ENCODE data around the gene D2HGDH.
A peak's percentile ranks its signal among the peaks of the same experiment; 100 is the strongest.

Gene D2HGDH

GRCh38 chr2:241695651-241696050 lies 38.8 kb upstream of the D2HGDH start:
- TF ChIP-seq CTCF (IDR thresholded peaks at IDR 0.05; ENCODE audit: low read depth, low read length): no peak
- in situ Hi-C loops (cut with HindIII; ENCODE audit: low sequenced_read_pairs): no loop called here
- DNase-seq (ENCODE audit: low read depth, low spot score): no peak

DNA sequence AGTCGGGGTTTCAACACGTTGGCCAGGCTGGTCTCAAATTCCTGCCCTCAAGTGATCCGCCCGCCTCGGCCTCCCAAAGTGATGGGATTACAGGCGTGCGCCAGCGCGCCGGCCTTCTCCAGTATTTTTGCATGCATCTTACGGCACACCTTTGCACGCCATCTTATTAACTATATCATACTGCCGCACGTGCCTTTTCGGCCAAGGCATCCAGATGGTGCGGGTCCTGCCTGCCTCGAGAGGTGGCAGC lies 33.4 kb upstream of the D2HGDH start:
- in situ Hi-C loops (cut with HindIII; ENCODE audit: low sequenced_read_pairs): no loop called here
- H3K4me3 ChIP-seq (ENCODE audit: low read depth, low read length): peak overlapping the region; percentile 57
- no peak for DNase-seq (ENCODE audit: low read depth, low spot score)
- peak; percentile 41 for TF ChIP-seq CTCF (IDR thresholded peaks at IDR 0.05; ENCODE audit: low read depth, low read length)

More at GRCh38 chr2:241695651-241696050, 38.8 kb upstream of the D2HGDH start:
- H3K4me3 ChIP-seq (ENCODE audit: low read depth, low read length): no peak overlapping the region

- in situ Hi-C loops (cut with HindIII; ENCODE audit: low sequenced_read_pairs): no loop called here
- H3K4me3 ChIP-seq (ENCODE audit: low read depth, low read length): peak within 1 kb of the TSS; percentile 77
- no peak for TF ChIP-seq CTCF (IDR thresholded peaks at IDR 0.05; ENCODE audit: low read depth, low read length)
- DNase-seq (ENCODE audit: low read depth, low spot score): peak; percentile 93
Observed at GRCh38 chr2:241701399-241702154, 32.9 kb upstream of the D2HGDH start, which contains the start of gene ING5. TSS of gene ING5 (plus strand) at chr2:241702039. CDS start at chr2:241702066, 27 bp downstream.

DNA sequence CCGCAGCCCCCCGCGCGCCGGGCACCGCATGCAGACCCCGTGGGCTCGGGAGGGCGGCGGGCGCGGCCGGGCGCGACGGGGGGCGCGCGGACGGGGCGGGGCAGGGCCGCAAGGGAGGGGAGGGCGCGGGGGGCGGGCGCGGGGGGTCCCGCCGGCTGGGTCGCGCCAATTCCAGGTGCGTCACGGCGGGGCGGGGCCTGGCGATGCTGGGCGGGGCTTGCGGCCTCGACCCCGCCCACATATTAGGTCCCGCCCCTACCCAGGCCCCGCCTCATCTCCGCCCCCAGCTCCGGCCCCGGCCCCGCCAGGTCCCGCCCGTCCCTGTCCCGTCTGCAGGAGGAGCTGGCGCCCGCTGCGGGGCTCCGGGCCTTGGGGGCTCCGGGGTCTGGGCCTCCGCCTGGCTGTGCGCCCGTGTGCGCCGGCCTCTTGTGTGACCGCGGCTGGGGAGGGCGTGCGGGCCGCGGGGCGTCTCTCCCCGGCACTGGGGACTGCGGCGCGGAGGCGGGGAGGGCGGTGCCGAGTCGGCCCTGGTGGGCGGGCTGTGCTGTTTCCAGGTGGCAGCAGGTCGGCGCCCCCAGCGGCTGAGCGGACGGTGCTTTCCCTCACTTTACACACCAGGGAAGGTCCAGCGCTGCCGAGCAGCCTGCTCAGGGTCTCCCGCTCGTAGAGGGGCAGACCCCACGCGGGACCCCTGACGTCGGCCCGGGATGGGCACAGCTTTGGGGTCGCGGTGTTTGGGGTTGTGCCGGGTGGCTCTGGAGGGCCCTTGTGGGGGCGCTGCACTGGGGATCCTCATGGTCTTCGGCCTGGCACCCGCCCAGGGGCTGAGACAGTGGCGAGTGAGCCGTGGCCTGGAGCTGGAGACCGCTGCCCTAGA lies 32.0 kb upstream of the D2HGDH start:
- DNase-seq (ENCODE audit: low read depth, low spot score): peak; percentile 77
- peak overlapping the region; percentile 77 for H3K4me3 ChIP-seq (ENCODE audit: low read depth, low read length)
- in situ Hi-C loops (cut with HindIII; ENCODE audit: low sequenced_read_pairs): no loop called here
- peak; percentile 14 for TF ChIP-seq CTCF (IDR thresholded peaks at IDR 0.05; ENCODE audit: low read depth, low read length)

GRCh38 chr2:241703032-241703604 lies 31.3 kb upstream of the D2HGDH start:
- H3K4me3 ChIP-seq (ENCODE audit: low read depth, low read length): peak overlapping the region; percentile 77
- peak; percentile 14 for DNase-seq (ENCODE audit: low read depth, low spot score)
- in situ Hi-C loops (cut with HindIII; ENCODE audit: low sequenced_read_pairs): no loop called here
- TF ChIP-seq CTCF (IDR thresholded peaks at IDR 0.05; ENCODE audit: low read depth, low read length): peak; percentile 15

DNA sequence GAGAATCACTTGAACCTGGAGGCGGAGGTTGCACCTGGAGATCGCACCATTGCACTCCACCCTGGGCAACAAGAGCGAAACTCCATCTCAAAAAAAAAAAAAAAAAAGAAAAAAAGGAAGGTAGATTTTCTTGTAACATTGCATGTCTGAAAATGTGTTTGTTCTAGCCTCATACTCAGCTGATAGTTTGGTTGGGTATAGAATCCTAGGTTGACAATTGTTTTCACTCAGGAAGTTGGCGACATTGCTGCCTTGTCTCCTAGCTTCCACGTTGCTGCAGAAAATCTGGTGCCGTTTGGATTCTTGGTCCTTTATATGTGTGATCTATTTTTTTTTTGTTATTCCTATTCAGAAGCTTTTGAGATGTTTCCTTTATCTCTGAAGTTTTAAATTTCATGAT lies 27.9 kb upstream of the D2HGDH start:
- H3K4me3 ChIP-seq (ENCODE audit: low read depth, low read length): no peak overlapping the region
- no peak for TF ChIP-seq CTCF (IDR thresholded peaks at IDR 0.05; ENCODE audit: low read depth, low read length)
- in situ Hi-C loops (cut with HindIII; ENCODE audit: low sequenced_read_pairs): no loop called here
- no peak for DNase-seq (ENCODE audit: low read depth, low spot score)

Measured in astrocyte of the spinal cord (primary cell).